Skin of body (tissue), 3 donors: ENCODE data around the gene PHLPP1. TPM values are rescaled to one million over a fixed set of nuclear protein-coding genes. Genes with fewer than 3 reads are reported as not detected.

ENCODE experiments used
- DNase-seq: peaks from one replicate; lab custom pipeline; 2025; lab: John Stamatoyannopoulos, UW
- small RNA-seq: library from RNA; depleted of rRNA; stranded (forward); fragments of <200 nt; gene quantifications from one replicate; pipeline ENCODE3, GENCODE V24; 2014; ENCODE audit warnings: low replicate concordance
- total RNA-seq: library from RNA; depleted of rRNA; stranded (reverse); fragments of >200 nt; gene quantifications from one replicate; pipeline ENCODE4 v1.2.3, GENCODE V29; 2014

Gene PHLPP1
- total RNA-seq, 1 donor from 2014 or later, result 15.6 TPM

- no peak for DNase-seq
Observed at GRCh38 chr18:63001861-63002260, 286.5 kb downstream of the PHLPP1 start.

- DNase-seq, result no peak
Observed at GRCh38 chr18:63002305-63002704, 287.0 kb downstream of the PHLPP1 start.

- no peak for DNase-seq
Observed at GRCh38 chr18:63002803-63003445, 287.6 kb downstream of the PHLPP1 start.

- DNase-seq, result no peak
Observed at GRCh38 chr18:63003899-63004298, 288.6 kb downstream of the PHLPP1 start.

- no peak for DNase-seq
Observed at GRCh38 chr18:63004466-63005089, 289.2 kb downstream of the PHLPP1 start.

- DNase-seq, result no peak
Observed at GRCh38 chr18:63005306-63005705, 290.0 kb downstream of the PHLPP1 start.

- no peak for DNase-seq
Observed at GRCh38 chr18:63007231-63007630, 291.9 kb downstream of the PHLPP1 start.

GRCh38 chr18:63016270-63016669, 300.9 kb downstream of the PHLPP1 start:
- peak; percentile 71 for DNase-seq

GRCh38 chr18:63017076-63017475, 301.7 kb downstream of the PHLPP1 start:
- no peak for DNase-seq

- no peak for DNase-seq
Observed at GRCh38 chr18:63017977-63018376, 302.6 kb downstream of the PHLPP1 start.

- DNase-seq, result no peak
Observed at GRCh38 chr18:63022429-63023022, 307.2 kb downstream of the PHLPP1 start.

GRCh38 chr18:63025251-63026090, 310.1 kb downstream of the PHLPP1 start:
- DNase-seq, result no peak

- DNase-seq, result no peak
Observed at GRCh38 chr18:63028380-63028779, 313.0 kb downstream of the PHLPP1 start.

Small RNA genes lying within 50 kb of the gene (small RNA-seq; reads per million reads assigned to genes)
- gene RNU6-142P, result not detected

Other genes starting within 250 kb of the PHLPP1 start
- 18.3 TPM for gene ZCCHC2, start 192.5 kb upstream of the PHLPP1 start, total RNA-seq